ENCODE measurements around the gene LAT. TPM values are rescaled to one million over a fixed set of nuclear protein-coding genes. Genes with fewer than 3 reads are reported as not detected.
"Not testable (repeated sequence)": the region's sequence is repeated elsewhere in the genome, so short reads cannot be mapped to it uniquely, and the experiment has no call there.

The LAT gene
- total RNA-seq, 2 donors from 2014 or later = 3.7 to 7.3 TPM

- no peak overlapping the region for H3K4me3 ChIP-seq
- intact Hi-C loops (cut with DNase I) = no loop called here
- no peak overlapping the region for H3K9ac ChIP-seq (ENCODE audit: low read depth in 2 of 2, low read length in 2 of 2)
- DNase-seq = no peak
- H3K4me1 ChIP-seq = no peaks in the 10 kb centered on the region
- no peak overlapping the region for H3K27ac ChIP-seq
- no peaks in the 10 kb centered on the region for H3K27me3 ChIP-seq
- H3K9me3 ChIP-seq = no peaks in the 10 kb centered on the region
- no peaks in the 10 kb centered on the region for H3K36me3 ChIP-seq
- TF ChIP-seq CTCF (IDR thresholded peaks at IDR 0.05) = no peak
These were observed 15.2 kb downstream of the LAT start for GRCh38 chr16:29000019-29000418.

- H3K27ac ChIP-seq; H3K36me3 ChIP-seq; H3K9me3 ChIP-seq; DNase-seq; H3K27me3 ChIP-seq; H3K4me1 ChIP-seq; intact Hi-C loops (cut with DNase I); H3K9ac ChIP-seq (ENCODE audit: low read depth in 2 of 2, low read length in 2 of 2); H3K4me3 ChIP-seq: not testable (repeated sequence)
These were observed 19.8 kb downstream of the LAT start for GRCh38 chr16:29004496-29005139.

- no peak for DNase-seq
- no peaks in the 10 kb centered on the region for H3K4me1 ChIP-seq
- intact Hi-C loops (cut with DNase I) = no loop called here
- H3K27me3 ChIP-seq = no peaks in the 10 kb centered on the region
- H3K9ac ChIP-seq (ENCODE audit: low read depth in 2 of 2, low read length in 2 of 2) = no peak overlapping the region
- H3K36me3 ChIP-seq = no peaks in the 10 kb centered on the region
- no peak overlapping the region for H3K4me3 ChIP-seq
- no peak for TF ChIP-seq CTCF (IDR thresholded peaks at IDR 0.05)
- no peak overlapping the region for H3K27ac ChIP-seq
- H3K9me3 ChIP-seq = no peaks in the 10 kb centered on the region
These were observed 23.1 kb downstream of the LAT start for GRCh38 chr16:29007730-29008593.

GRCh38 chr16:29009050-29009837 is 24.4 kb downstream of the LAT start:
- no peaks in the 10 kb centered on the region for H3K4me1 ChIP-seq
- no peaks in the 10 kb centered on the region for H3K27me3 ChIP-seq
- intact Hi-C loops (cut with DNase I) = no loop called here
- DNase-seq = no peak
- no peak overlapping the region for H3K27ac ChIP-seq
- no peak overlapping the region for H3K4me3 ChIP-seq
- no peak for TF ChIP-seq CTCF (IDR thresholded peaks at IDR 0.05)
- no peak overlapping the region for H3K9ac ChIP-seq (ENCODE audit: low read depth in 2 of 2, low read length in 2 of 2)
- H3K9me3 ChIP-seq = no peaks in the 10 kb centered on the region
- no peaks in the 10 kb centered on the region for H3K36me3 ChIP-seq

GRCh38 chr16:29009838-29010166 is 24.9 kb downstream of the LAT start:
- Histone ChIP-seq H3K27ac (no peak overlapping the region), H3K27me3 (no peaks in the 10 kb centered on the region)
- intact Hi-C loops (cut with DNase I) = no loop called here

More at GRCh38 chr16:29009838-29010166, 24.9 kb downstream of the LAT start:
- H3K4me1 ChIP-seq = no peaks in the 10 kb centered on the region
- no peaks in the 10 kb centered on the region for H3K36me3 ChIP-seq
- DNase-seq = no peak
- no peak for TF ChIP-seq CTCF (IDR thresholded peaks at IDR 0.05)
- H3K4me3 ChIP-seq = no peak overlapping the region
- H3K9me3 ChIP-seq = no peaks in the 10 kb centered on the region
- no peak overlapping the region for H3K9ac ChIP-seq (ENCODE audit: low read depth in 2 of 2, low read length in 2 of 2)

Data from colonic mucosa (tissue), 4 donors.